ENCODE data around the gene LMOD3. TPM values are rescaled to one million over a fixed set of nuclear protein-coding genes. Genes with fewer than 3 reads are reported as not detected.
A peak's percentile ranks its signal among the peaks of the same experiment; 100 is the strongest.

Gene LMOD3
- total and polyA plus RNA-seq, 9 of the 15 experiments (the other 6 are each of a cell fraction or from before 2014, with no cell fraction given) = 0.03 TPM; not detected in 8

- no peak for TF ChIP-seq NFIX (CRISPR knock-in tag; IDR thresholded peaks at IDR 0.05; ENCODE audit: low read depth)
- no peak for TF ChIP-seq NCOA6 (IDR thresholded peaks at IDR 0.05)
- TF ChIP-seq SMAD2 (IDR thresholded peaks at IDR 0.05; ENCODE audit: low read depth, low read length) = no peak
- TF ChIP-seq ARID3A (IDR thresholded peaks at IDR 0.05; ENCODE audit: borderline replicate concordance, low read depth, low read length) = no peak
- TF ChIP-seq NFE2 (IDR thresholded peaks at IDR 0.05; ENCODE audit: low read depth) = no peak
- TF ChIP-seq CBFA2T3 (IDR thresholded peaks at IDR 0.05) = no peak
- TF ChIP-seq RB1 (IDR thresholded peaks at IDR 0.05; ENCODE audit: low read depth) = no peak
- no peak for TF ChIP-seq ETV1 (tag; conservative IDR thresholded peaks at IDR 0.05; ENCODE audit: low read depth)
- no peak for TF ChIP-seq WHSC1 (IDR thresholded peaks at IDR 0.05; ENCODE audit: low read length)
- TF ChIP-seq ZNF644 (tag; IDR thresholded peaks at IDR 0.05; ENCODE audit: low read depth) = no peak
- no peak for TF ChIP-seq TFAM (CRISPR knock-in tag; conservative IDR thresholded peaks at IDR 0.05)
- no peak for TF ChIP-seq ZNF347 (CRISPR knock-in tag; IDR thresholded peaks at IDR 0.05; ENCODE audit: low read depth)
- no peak for TF ChIP-seq ZNF696 (CRISPR knock-in tag; conservative IDR thresholded peaks at IDR 0.05)
- TF ChIP-seq HDAC2 (IDR thresholded peaks at IDR 0.05) = no peak
- TF ChIP-seq EWSR1 (IDR thresholded peaks at IDR 0.05; ENCODE audit: borderline replicate concordance, low read depth, partially characterized antibody) = no peak
- no peak for TF ChIP-seq THRAP3 (IDR thresholded peaks at IDR 0.05; ENCODE audit: borderline replicate concordance)
- TF ChIP-seq HNRNPUL1 (IDR thresholded peaks at IDR 0.05; ENCODE audit: low read length) = no peak
- TF ChIP-seq RBM17 (IDR thresholded peaks at IDR 0.05; ENCODE audit: borderline replicate concordance, low read depth, low read length) = no peak
- TF ChIP-seq POLR2AphosphoS5 (IDR thresholded peaks at IDR 0.05; ENCODE audit: control insufficient read depth, insufficient read depth, low read depth, low read length) = no peak
- 0 out of 2 replicates have a peak, but pooled peaks have one; percentile 35 for TF ChIP-seq MYC (IDR thresholded peaks at IDR 0.05; ENCODE audit: low read depth, low read length)
- no peak for TF ChIP-seq MYC (CRISPR knock-in tag; IDR thresholded peaks at IDR 0.05; ENCODE audit: borderline replicate concordance, low read depth)
- peak in 1 of 2 experiments; percentile 47; a peak in 1 of 4 replicates for TF ChIP-seq RCOR1 (IDR thresholded peaks at IDR 0.05; ENCODE audit: borderline replicate concordance in 1 of 2, low read depth in 2 of 2, low read length in 2 of 2)
- TF ChIP-seq ZBTB7A (IDR thresholded peaks at IDR 0.05; ENCODE audit: borderline replicate concordance, control insufficient read depth, low read depth, low read length) = no peak
Observed at GRCh38 chr3:69084326-69085167, 37.8 kb downstream of the LMOD3 start, which contains the start of gene ARL6IP5 (continued).

Data from K562 (cell line).